Upper lobe of right lung (tissue), 1 donor: Measurements from ENCODE around the gene GRIK3. TPM values are rescaled to one million over a fixed set of nuclear protein-coding genes. Genes with fewer than 3 reads are reported as not detected.
A peak's percentile ranks its signal among the peaks of the same experiment; 100 is the strongest.

Experiments
- ATAC-seq: fragments of 200-7000 bp; cut with Tn5 transposase; one replicate; pipeline ENCODE4 v1.9.1; 2020; ENCODE audit warnings: mild to moderate bottlenecking, moderate library complexity
- DNase-seq: peaks from one replicate; pipeline ENCODE4 v3.0.0-alpha.2; 2020
- H3K27ac ChIP-seq: fragments of 200-600 bp; one replicate; pipeline ENCODE4 v1.8.0; 2022
- H3K27me3 ChIP-seq: fragments of 200-600 bp; one replicate; pipeline ENCODE4 v1.8.0; 2022; ENCODE audit warnings: mild to moderate bottlenecking
- H3K36me3 ChIP-seq: fragments of 200-600 bp; one replicate; pipeline ENCODE4 v1.8.0; 2022
- H3K4me1 ChIP-seq: fragments of 200-600 bp; one replicate; pipeline ENCODE4 v1.8.0; 2022
- H3K4me3 ChIP-seq: fragments of 200-600 bp; one replicate; pipeline ENCODE4 v1.8.0; 2022; ENCODE audit warnings: mild to moderate bottlenecking
- H3K9me3 ChIP-seq: fragments of 200-600 bp; one replicate; pipeline ENCODE4 v1.8.0; 2022
- intact Hi-C: fragments of 100-400 bp; cut with DNase I; formaldehyde crosslinking; loops from one replicate; pipeline ENCODE4 v1.11.0; 2022
- total RNA-seq: library from RNA; stranded (reverse); fragmentation: NEBNext Ultra II Directional; extraction: Animal tissue kit (Norgen Biotek cat#: 25700); gene quantifications from one replicate; pipeline ENCODE4 v1.2.1, GENCODE V29; 2021
- TF ChIP-seq, protein P1 (sequence below): fragments of 200-600 bp; IDR thresholded peaks from one replicate; pipeline ENCODE4 v1.8.0; 2022; ENCODE audit warnings: antibody characterized with exemption
- donor health status: DM: no; HTN: yes; CAD: no; lungs with severe emphysema.

GRIK3 gene
- total RNA-seq, 1 donor from 2014 or later = not detected

DNA sequence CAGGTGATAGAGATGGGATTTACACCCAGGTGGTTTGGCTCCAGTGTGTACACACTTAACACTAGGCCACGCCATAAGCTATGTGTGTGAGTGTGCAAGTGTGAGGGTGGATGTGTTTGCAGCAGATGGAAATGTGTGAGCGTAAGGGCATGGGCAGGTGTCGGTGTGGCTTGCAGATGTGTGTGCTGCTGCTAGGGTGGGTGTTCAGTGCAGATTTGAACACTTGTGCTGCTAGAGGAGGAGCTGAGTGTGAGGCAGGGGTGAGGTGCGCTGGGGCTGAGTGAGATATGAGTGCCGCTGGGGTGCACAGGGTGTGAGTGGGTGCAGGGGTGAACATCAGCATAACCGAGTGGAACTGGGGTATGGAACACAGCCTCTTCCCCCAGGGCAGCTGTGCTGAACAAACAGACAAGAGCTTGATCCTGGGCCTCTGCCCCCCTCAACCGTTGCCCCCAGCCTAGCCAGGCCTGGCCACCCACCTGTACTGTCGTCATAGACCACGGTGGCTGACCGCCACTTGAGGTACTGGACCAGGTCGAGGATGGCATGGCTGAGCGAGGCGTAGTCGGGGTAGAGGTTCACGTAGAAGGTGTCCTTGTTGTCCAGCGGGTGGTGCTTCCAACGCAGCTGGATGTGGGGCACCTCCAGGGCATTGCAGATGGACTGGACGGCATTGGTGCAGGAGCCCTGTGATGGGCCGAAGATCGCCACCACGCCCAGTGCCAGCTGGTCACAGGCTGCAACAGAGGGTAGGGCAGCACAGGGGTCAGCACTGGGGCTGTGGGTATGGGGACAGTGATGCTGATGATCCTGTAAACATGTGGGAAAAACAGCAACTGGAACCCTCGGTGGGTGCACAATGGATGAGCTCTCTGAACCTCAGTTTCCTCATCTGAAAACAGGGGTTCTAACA lies 153.9 kb downstream of the GRIK3 start:
- H3K27me3 ChIP-seq = no peaks in the 10 kb centered on the region
- H3K4me1 ChIP-seq = no peaks in the 10 kb centered on the region
- H3K27ac ChIP-seq = no peak overlapping the region
- ATAC-seq = peak; percentile 8
- no peak overlapping the region for H3K4me3 ChIP-seq
- intact Hi-C loops = no loop called here
- H3K9me3 ChIP-seq = no peaks in the 10 kb centered on the region
- DNase-seq = no peak
- TF ChIP-seq, protein P1, sequence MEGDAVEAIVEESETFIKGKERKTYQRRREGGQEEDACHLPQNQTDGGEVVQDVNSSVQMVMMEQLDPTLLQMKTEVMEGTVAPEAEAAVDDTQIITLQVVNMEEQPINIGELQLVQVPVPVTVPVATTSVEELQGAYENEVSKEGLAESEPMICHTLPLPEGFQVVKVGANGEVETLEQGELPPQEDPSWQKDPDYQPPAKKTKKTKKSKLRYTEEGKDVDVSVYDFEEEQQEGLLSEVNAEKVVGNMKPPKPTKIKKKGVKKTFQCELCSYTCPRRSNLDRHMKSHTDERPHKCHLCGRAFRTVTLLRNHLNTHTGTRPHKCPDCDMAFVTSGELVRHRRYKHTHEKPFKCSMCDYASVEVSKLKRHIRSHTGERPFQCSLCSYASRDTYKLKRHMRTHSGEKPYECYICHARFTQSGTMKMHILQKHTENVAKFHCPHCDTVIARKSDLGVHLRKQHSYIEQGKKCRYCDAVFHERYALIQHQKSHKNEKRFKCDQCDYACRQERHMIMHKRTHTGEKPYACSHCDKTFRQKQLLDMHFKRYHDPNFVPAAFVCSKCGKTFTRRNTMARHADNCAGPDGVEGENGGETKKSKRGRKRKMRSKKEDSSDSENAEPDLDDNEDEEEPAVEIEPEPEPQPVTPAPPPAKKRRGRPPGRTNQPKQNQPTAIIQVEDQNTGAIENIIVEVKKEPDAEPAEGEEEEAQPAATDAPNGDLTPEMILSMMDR = no peak
- no peaks in the 10 kb centered on the region for H3K36me3 ChIP-seq

DNA sequence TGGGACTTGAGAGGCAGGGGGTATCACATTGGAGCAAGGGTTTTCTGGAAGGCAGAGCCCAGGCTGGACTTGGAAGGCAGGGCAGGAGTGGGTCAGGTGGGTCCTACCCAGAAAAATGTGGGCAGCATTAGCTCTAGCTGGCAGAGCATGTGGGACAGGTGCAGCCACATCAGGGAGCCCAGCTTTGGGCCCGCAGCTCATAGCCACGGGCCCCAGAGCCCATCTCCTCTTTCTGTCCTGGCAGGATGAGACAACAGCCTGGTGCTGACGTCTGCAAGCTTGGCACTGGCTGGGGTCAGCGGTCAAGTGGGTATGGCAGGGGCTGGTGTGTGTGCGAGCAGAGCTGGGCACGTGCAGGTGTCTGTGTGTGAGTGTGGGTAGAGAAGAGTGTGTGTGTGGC lies 154.7 kb downstream of the GRIK3 start:
- DNase-seq = no peak
- TF ChIP-seq, protein P1 = no peak
- H3K9me3 ChIP-seq = no peaks in the 10 kb centered on the region
- intact Hi-C loops = no loop called here
- no peak overlapping the region for H3K4me3 ChIP-seq
- no peak for ATAC-seq
- no peaks in the 10 kb centered on the region for H3K4me1 ChIP-seq
- no peaks in the 10 kb centered on the region for H3K27me3 ChIP-seq
- H3K36me3 ChIP-seq = no peaks in the 10 kb centered on the region
- H3K27ac ChIP-seq = no peak overlapping the region

DNA sequence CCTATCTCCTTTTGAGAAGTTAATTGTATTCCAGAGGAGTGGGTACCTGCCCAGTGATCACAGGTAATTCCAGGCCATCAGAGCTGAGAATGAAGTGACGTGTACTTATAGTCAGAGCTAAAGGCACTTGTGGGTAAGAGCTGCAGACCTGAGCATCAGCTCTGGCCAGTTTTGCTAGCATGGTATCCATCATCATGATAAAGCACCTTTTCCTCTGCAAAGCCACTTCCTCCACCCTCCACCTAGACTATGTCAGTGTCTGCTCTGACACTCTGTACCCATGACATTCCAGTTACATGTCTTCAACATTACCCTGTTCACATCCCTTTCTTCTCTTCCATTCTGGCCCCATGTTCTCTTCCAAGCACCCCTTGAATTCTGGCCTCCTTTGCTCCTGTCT lies 157.3 kb downstream of the GRIK3 start:
- TF ChIP-seq, protein P1 = no peak
- Histone ChIP-seq H3K36me3 (no peaks in the 10 kb centered on the region), H3K4me3 (no peak overlapping the region), H3K9me3 (no peaks in the 10 kb centered on the region), H3K27me3 (no peaks in the 10 kb centered on the region), H3K27ac (no peak overlapping the region), H3K4me1 (no peaks in the 10 kb centered on the region)
- intact Hi-C loops = no loop called here
- no peak for ATAC-seq
- no peak for DNase-seq

DNA sequence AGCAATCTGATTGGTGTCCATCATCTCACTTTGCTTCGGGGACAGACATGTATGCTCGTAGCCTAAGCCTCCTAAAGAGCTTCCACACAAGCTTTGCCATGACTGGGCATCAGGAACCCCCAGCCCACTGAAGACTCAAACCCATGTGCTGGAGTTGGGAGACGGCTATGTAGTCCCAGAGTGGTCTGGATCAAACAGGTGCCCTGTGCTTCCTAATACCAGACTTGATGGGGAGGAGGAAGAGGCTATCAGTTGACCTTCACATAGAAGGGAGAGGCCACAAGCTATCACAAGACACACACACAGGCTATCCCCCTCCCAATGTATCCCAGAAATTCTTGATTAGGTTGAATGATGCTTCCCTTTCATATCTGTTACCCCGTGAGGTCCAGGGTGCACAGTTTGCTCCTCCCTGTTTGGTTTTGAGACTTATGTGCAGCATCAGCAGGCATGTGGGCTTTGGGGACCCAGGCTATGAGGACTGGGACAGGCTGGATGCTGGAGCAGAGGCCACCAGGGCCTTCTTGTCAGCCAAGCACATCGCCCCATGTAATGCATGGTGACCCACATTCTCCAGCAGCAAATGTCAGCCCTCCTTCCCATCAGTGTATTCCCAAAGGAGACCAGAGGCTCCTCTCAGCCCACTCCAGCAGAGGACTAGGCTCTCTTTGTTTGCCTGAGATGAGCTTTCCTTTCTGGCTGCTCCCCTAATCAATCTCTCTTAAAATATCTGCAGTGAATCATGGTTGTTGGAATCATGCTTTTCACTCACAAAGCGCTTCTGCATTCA lies 159.8 kb downstream of the GRIK3 start:
- DNase-seq (no peak), ATAC-seq (no peak)

DNA sequence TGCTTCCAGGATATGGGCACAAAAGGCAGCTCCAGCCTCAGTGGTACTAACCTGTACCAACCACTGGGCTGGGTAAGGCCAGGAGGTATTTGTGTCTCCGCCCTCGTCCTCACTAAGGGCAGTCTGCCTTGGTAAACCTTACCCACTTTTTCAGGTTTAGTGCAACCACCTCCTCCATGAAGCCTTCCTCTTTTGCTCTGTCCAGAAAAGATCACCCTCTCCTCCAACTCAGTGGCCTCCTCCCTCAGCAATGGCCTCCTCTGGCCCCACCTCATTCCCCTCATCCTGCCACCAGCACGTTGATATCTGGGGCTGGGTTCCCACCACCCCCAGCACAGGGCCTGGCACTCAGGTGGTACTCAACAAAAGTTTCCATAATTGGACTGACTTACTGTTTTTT lies 161.5 kb downstream of the GRIK3 start:
- intact Hi-C loops = no loop called here
- Histone ChIP-seq H3K36me3 (no peaks in the 10 kb centered on the region), H3K27ac (no peak overlapping the region), H3K27me3 (no peaks in the 10 kb centered on the region), H3K4me3 (no peak overlapping the region), H3K9me3 (no peaks in the 10 kb centered on the region), H3K4me1 (no peaks in the 10 kb centered on the region)
- ATAC-seq (no peak), DNase-seq (no peak)
- TF ChIP-seq, protein P1 = no peak

More for the DNA sequence above, 159.8 kb downstream of the GRIK3 start:
- no peaks in the 10 kb centered on the region for H3K4me1 ChIP-seq
- H3K27ac ChIP-seq = no peak overlapping the region
- H3K4me3 ChIP-seq = no peak overlapping the region
- no peaks in the 10 kb centered on the region for H3K9me3 ChIP-seq
- no peaks in the 10 kb centered on the region for H3K27me3 ChIP-seq
- H3K36me3 ChIP-seq = no peaks in the 10 kb centered on the region
- TF ChIP-seq, protein P1 = no peak
- intact Hi-C loops = no loop called here
